H1 (cell line): Measurements from ENCODE around the gene IL17A. TPM values are rescaled to one million over a fixed set of nuclear protein-coding genes. Genes with fewer than 3 reads are reported as not detected.

Experiments used
- CTCF ChIA-PET: fragments of 300-600 bp; sonication (Branson Sonifier 250); formaldehyde crosslinking; loops from one replicate; lab custom pipeline; 2021; ENCODE audit not compliant: partially characterized antibody; lab: Charles Lee
- POLR2A ChIA-PET: fragments of 300-600 bp; sonication (Branson Sonifier 250); formaldehyde crosslinking; loops from one replicate; lab custom pipeline; 2021; ENCODE audit warnings: inconsistent platforms; ENCODE audit not compliant: partially characterized antibody; lab: Charles Lee
- DNase-seq, 2 experiments: peaks; one replicate each; pipeline versions ENCODE4 v3.0.0 to v3.0.0-alpha.2; 2010 to 2022; ENCODE audit warnings: low spot score in 2 of 2, low read depth in 1 of 2, mixed read lengths in 1 of 2
- FAIRE-seq: peaks from 2 replicates; lab custom pipeline; 2011; peaks lifted over from hg19 to GRCh38; lab: Jason Lieb, UNC
- H2AFZ ChIP-seq: 2 replicates; pipeline ENCODE4 v1.8.1; 2012; ENCODE audit warnings: low read length, inconsistent platforms
- H2AK5ac ChIP-seq: 2 replicates; pipeline ENCODE4 v1.6.1; 2013; ENCODE audit warnings: low read depth, low read length
- H2BK120ac ChIP-seq: replicated peaks from 2 replicates; pipeline ENCODE3; 2013; ENCODE audit warnings: low read depth, low read length, inconsistent platforms
- H2BK12ac ChIP-seq: 2 replicates; pipeline ENCODE4 v1.6.1; 2013; ENCODE audit warnings: low read depth, low read length
- H2BK15ac ChIP-seq: 2 replicates; pipeline ENCODE4 v1.6.1; 2013; ENCODE audit warnings: low read length
- H2BK20ac ChIP-seq: 2 replicates; pipeline ENCODE4 v1.6.1; 2013; ENCODE audit warnings: low read length
- H2BK5ac ChIP-seq: 2 replicates; pipeline ENCODE4 v1.6.1; 2013; ENCODE audit warnings: low read depth, low read length
- H3K14ac ChIP-seq: 2 replicates; pipeline ENCODE4 v1.6.1; 2013; ENCODE audit warnings: inconsistent platforms; ENCODE audit not compliant: insufficient read length
- H3K18ac ChIP-seq: 2 replicates; pipeline ENCODE4 v1.6.1; 2013; ENCODE audit warnings: low read length; ENCODE audit errors: extremely low read depth
- H3K23ac ChIP-seq: 2 replicates; pipeline ENCODE4 v1.6.1; 2013; ENCODE audit warnings: inconsistent platforms; ENCODE audit not compliant: insufficient read length
- H3K23me2 ChIP-seq: 2 replicates; pipeline ENCODE4 v1.6.1; 2013; ENCODE audit warnings: low read depth, low read length
- H3K27ac ChIP-seq: 2 replicates; pipeline ENCODE4 v1.6.1; 2011; ENCODE audit warnings: low read depth, low read length, inconsistent platforms
- H3K27me3 ChIP-seq, 4 experiments: replicated peaks in 1 of 4; 1 replicate in 1 of 4; 2 replicates in 3 of 4; pipeline versions ENCODE4 v1.6.1 to v1.8.1; 2011 to 2013; ENCODE audit warnings: low read length in 3 of 4, mild to moderate bottlenecking in 3 of 4, inconsistent platforms in 2 of 4, mixed read lengths in 2 of 4, moderate library complexity in 1 of 4; ENCODE audit not compliant: control insufficient read depth in 3 of 4, insufficient read depth in 3 of 4; ENCODE audit errors: extremely low read depth in 1 of 4
- H3K36me3 ChIP-seq, 4 experiments: 2 replicates each; pipeline versions ENCODE4 v1.6.1 to v1.8.1; 2011 to 2013; ENCODE audit warnings: mild to moderate bottlenecking in 4 of 4, low read length in 3 of 4, moderate library complexity in 2 of 4, control low read depth in 1 of 4, inconsistent platforms in 1 of 4; ENCODE audit not compliant: insufficient read depth in 4 of 4, control insufficient read depth in 2 of 4
- H3K4ac ChIP-seq: replicated peaks from 2 replicates; pipeline ENCODE3; 2013; ENCODE audit warnings: low read length, low read depth, mixed read lengths, inconsistent platforms; ENCODE audit not compliant: insufficient read length
- H3K4me1 ChIP-seq, 4 experiments: replicated peaks in 1 of 4; 1 replicate in 1 of 4; 2 replicates in 3 of 4; pipeline versions ENCODE4 v1.6.1 to v1.8.1; 2011 to 2013; ENCODE audit warnings: low read length in 3 of 4, inconsistent platforms in 2 of 4, mixed read lengths in 1 of 4; ENCODE audit not compliant: insufficient read depth in 4 of 4, control insufficient read depth in 3 of 4
- H3K4me2 ChIP-seq, 2 experiments: 2 replicates each; pipeline versions ENCODE4 v1.6.1 to v1.8.1; 2011 to 2013; ENCODE audit warnings: low read depth in 2 of 2, low read length in 2 of 2, control low read depth in 1 of 2, inconsistent platforms in 1 of 2, mild to moderate bottlenecking in 1 of 2; ENCODE audit not compliant: insufficient read depth in 1 of 2
- H3K4me3 ChIP-seq, 4 experiments: fragments of 200-600, 300-600 bp in 1 of 4; sonication (generic), shearing (Covaris generic), sonication (Bioruptor Twin) in 1 of 4; 2 replicates each; pipeline versions ENCODE4 v1.5.1 to v1.8.1; 2011 to 2016; ENCODE audit warnings: low read length in 4 of 4, low read depth in 3 of 4, control low read depth in 2 of 4, inconsistent platforms in 2 of 4, mild to moderate bottlenecking in 2 of 4, mixed read lengths in 1 of 4, moderate library complexity in 1 of 4; ENCODE audit not compliant: insufficient read depth in 2 of 4; ENCODE audit errors: extremely low read depth in 1 of 4
- H3K56ac ChIP-seq: replicated peaks from 2 replicates; pipeline ENCODE3; 2013; ENCODE audit warnings: low read depth, mild to moderate bottlenecking, mixed read lengths, low read length, inconsistent platforms; ENCODE audit not compliant: insufficient read length
- H3K79me1 ChIP-seq: 2 replicates; pipeline ENCODE4 v1.6.1; 2013; ENCODE audit warnings: low read depth, low read length, control low read depth
- H3K79me2 ChIP-seq, 2 experiments: 2 replicates each; pipeline versions ENCODE4 v1.6.1 to v1.8.1; 2012 to 2013; ENCODE audit warnings: low read length in 2 of 2, mild to moderate bottlenecking in 2 of 2, inconsistent platforms in 1 of 2; ENCODE audit not compliant: insufficient read depth in 2 of 2, control insufficient read depth in 1 of 2
- H3K9ac ChIP-seq, 4 experiments: replicated peaks in 1 of 4; 1 replicate in 1 of 4; 2 replicates in 3 of 4; pipeline versions ENCODE4 v1.6.1 to v1.8.1; 2011 to 2013; ENCODE audit warnings: low read depth in 3 of 4, low read length in 3 of 4, control low read depth in 2 of 4, mild to moderate bottlenecking in 2 of 4, moderate library complexity in 2 of 4, inconsistent platforms in 1 of 4; ENCODE audit errors: extremely low read depth in 1 of 4
- H3K9me3 ChIP-seq, 2 experiments: 2 replicates each; pipeline versions ENCODE4 v1.6.1 to v1.8.1; 2012 to 2013; ENCODE audit warnings: mild to moderate bottlenecking in 2 of 2, moderate library complexity in 2 of 2, control low read depth in 1 of 2, inconsistent platforms in 1 of 2, low read depth in 1 of 2, low read length in 1 of 2, mixed read lengths in 1 of 2; ENCODE audit not compliant: insufficient read depth in 2 of 2
- H4K20me1 ChIP-seq, 2 experiments: replicated peaks in 1 of 2; 2 replicates each; pipeline versions ENCODE3 to v1.8.1; 2011 to 2013; ENCODE audit warnings: inconsistent platforms in 2 of 2, low read length in 2 of 2, mild to moderate bottlenecking in 1 of 2; ENCODE audit not compliant: insufficient read depth in 2 of 2, control insufficient read depth in 1 of 2
- H4K5ac ChIP-seq: 2 replicates; pipeline ENCODE4 v1.6.1; 2013; ENCODE audit warnings: low read length, low read depth, mixed read lengths, inconsistent platforms; ENCODE audit not compliant: insufficient read length
- H4K8ac ChIP-seq: 2 replicates; pipeline ENCODE4 v1.8.0; 2013; ENCODE audit warnings: mild to moderate bottlenecking, moderate library complexity, low read length, inconsistent platforms; ENCODE audit not compliant: insufficient read depth; ENCODE audit errors: extremely low read depth
- H4K91ac ChIP-seq: replicated peaks from 2 replicates; pipeline ENCODE3; 2013; ENCODE audit warnings: low read length, mixed read lengths, inconsistent platforms; ENCODE audit not compliant: insufficient read length
- ASH2L ChIP-seq: fragments of 200-600, 300-600 bp; sonication (generic); IDR thresholded peaks from one replicate; pipeline ENCODE4 v1.7.1; 2017; ENCODE audit warnings: low read length
- EGR1 ChIP-seq: IDR thresholded peaks from 2 replicates; pipeline ENCODE4 v1.6.1; 2011; ENCODE audit warnings: low read depth, low read length, borderline replicate concordance
- GABPA ChIP-seq: IDR thresholded peaks from 2 replicates; pipeline ENCODE4 v1.6.1; 2011; ENCODE audit warnings: mild to moderate bottlenecking, low read length, moderate library complexity, borderline replicate concordance; ENCODE audit not compliant: insufficient read depth
- KDM5A ChIP-seq: fragments of 200-600 bp; IDR thresholded peaks from 2 replicates; pipeline ENCODE4 v1.7.1; 2012; ENCODE audit warnings: mild to moderate bottlenecking, low read length, inconsistent platforms, mixed read lengths
- NRF1 ChIP-seq: IDR thresholded peaks from 2 replicates; pipeline ENCODE4 v1.6.1; 2011; ENCODE audit warnings: mild to moderate bottlenecking, low read depth, low read length, improper control_type of control experiment
- RBBP5 ChIP-seq: IDR thresholded peaks from 2 replicates; pipeline ENCODE4 v1.7.1; 2012; ENCODE audit warnings: low read depth, mild to moderate bottlenecking, inconsistent platforms, low read length, moderate library complexity, borderline replicate concordance
- SP1 ChIP-seq: IDR thresholded peaks from 2 replicates; pipeline ENCODE4 v1.6.1; 2011; ENCODE audit warnings: low read depth, low read length
- TEAD4 ChIP-seq: IDR thresholded peaks from 2 replicates; pipeline ENCODE4 v1.6.1; 2012; ENCODE audit warnings: low read depth, low read length, inconsistent platforms, mixed read lengths
- ZNF274 ChIP-seq: IDR thresholded peaks from 2 replicates; pipeline ENCODE4 v1.7.0; 2012; ENCODE audit warnings: low read length, borderline replicate concordance; ENCODE audit errors: extremely low read depth
- WGBS, 2 experiments: shearing (Covaris generic) in 1 of 2; methylation state at CpG; one replicate each; pipeline versions ENCODE4 v1.1.6 to v1.1.7; 2013 to 2015; ENCODE audit warnings: low lambda C conversion rate in 2 of 2, mixed read lengths in 2 of 2, inconsistent platforms in 1 of 2, low coverage in 1 of 2, missing lambda C conversion rate in 1 of 2; ENCODE audit not compliant: insufficient replicate concordance in 2 of 2, insufficient coverage in 1 of 2, insufficient read length in 1 of 2; ENCODE audit errors: extremely low coverage in 1 of 2, missing lambda C conversion rate in 1 of 2; 5-methylcytosine and 5-hydroxymethylcytosine counted together
- polyA plus RNA-seq, 7 experiments: library from polyadenylated mRNA; depleted of rRNA in 3 of 7; stranded (reverse) in 5 of 7; unstranded in 2 of 7; fragments of >200 nt in 5 of 7; fragments of 200-250 nt in 2 of 7; gene quantifications; 1 replicate in 5 of 7; 2 replicates in 1 of 7; 4 replicates in 1 of 7; pipeline versions ENCODE4 v1.2.1 to v1.2.3, GENCODE V29; 2011 to 2013; ENCODE audit warnings: missing spikeins in 2 of 7, mixed read lengths in 2 of 7
- total RNA-seq: library from RNA; stranded (reverse); fragmentation: NEBNext Ultra II Directional; extraction: Animal tissue kit (Norgen Biotek cat#: 25700); gene quantifications from 2 replicates; pipeline ENCODE4 v1.2.1, GENCODE V29; 2021

IL17A gene
- total and polyA plus RNA-seq, 2 of the 8 experiments (the other 6 are each of a cell fraction or from before 2014, with no cell fraction given): not detected

DNA sequence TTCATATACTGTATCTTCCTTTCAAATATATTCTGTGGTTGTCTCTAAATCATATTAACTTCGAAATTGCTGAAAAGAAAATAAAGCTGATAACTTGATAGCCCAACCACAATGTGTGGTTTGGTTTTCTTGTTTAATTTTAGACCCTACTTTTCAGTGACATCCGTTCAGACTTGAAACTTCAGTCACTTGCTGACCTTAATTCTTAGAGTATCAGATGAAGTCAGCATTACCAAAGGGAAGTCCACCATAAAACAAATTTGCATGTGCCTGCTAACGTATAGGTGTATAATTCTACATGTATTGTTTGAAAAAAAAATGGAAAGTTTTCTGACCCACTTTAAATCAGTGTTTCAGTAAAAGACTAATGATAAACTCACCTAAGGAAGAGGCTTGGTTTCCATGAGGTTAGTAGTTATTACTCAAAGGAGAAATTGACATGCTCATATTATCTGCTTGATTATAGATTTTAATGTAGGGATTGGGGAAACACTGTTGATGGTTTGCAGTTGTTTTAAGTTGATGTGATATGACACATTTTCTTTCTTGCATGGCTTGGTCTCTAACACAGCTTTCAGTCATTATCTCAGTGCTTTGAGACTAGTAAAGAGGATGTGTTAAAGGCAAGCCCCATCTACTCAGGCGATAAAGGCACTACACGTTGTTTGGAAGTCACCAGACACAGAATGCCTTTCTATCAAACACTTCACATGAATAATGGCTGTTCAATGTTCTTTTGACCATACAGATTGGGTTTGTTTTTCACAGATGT, 5.2 kb upstream of the IL17A start:
- Histone ChIP-seq H4K91ac (no peak overlapping the region), H3K23ac (no peak overlapping the region), H3K4ac (no peak overlapping the region), H3K4me2 (no peak overlapping the region), H3K79me2 (no peaks in the 10 kb centered on the region), H4K5ac (no peak overlapping the region), H3K23me2 (no peaks in the 10 kb centered on the region), H3K9me3 (no peaks in the 10 kb centered on the region), H3K79me1 (no peaks in the 10 kb centered on the region), H3K18ac (no peak overlapping the region), H3K27me3 (no peaks in the 10 kb centered on the region), H3K27ac (no peak overlapping the region), H3K14ac (no peak overlapping the region), H2BK15ac (no peak overlapping the region), H2AFZ (no peak overlapping the region), H2AK5ac (no peak overlapping the region), H3K36me3 (no peaks in the 10 kb centered on the region), H3K9ac (no peak overlapping the region), H3K4me1 (no peaks in the 10 kb centered on the region), H4K8ac (no peak overlapping the region), H2BK12ac (no peak overlapping the region), H2BK5ac (no peak overlapping the region), H3K4me3 (no peak overlapping the region), H4K20me1 (no peaks in the 10 kb centered on the region), H3K56ac (no peak overlapping the region), H2BK20ac (no peak overlapping the region), H2BK120ac (no peak overlapping the region)
- no peak for FAIRE-seq
- ChIA-PET CTCF (interaction anchor here (0.7 to 1.3 kb wide), 3 partner anchors 8 to 82 kb away, joined by 3 read pairs; no protein-coding TSS in a partner anchor), POLR2A (interaction anchor here (1.0 kb wide), 1 partner anchor 27 kb away, joined by 3 read pairs; no protein-coding TSS in a partner anchor)
- DNase-seq: no peak
- 93% methylated on average over 5 of the region's 5 CpGs; no CpG with 5 or more reads in 1 of the 2 experiments for WGBS, 2 experiments
- TF ChIP-seq EGR1 (no peak), NRF1 (no peak), ASH2L (no peak), RBBP5 (no peak), ZNF274 (no peak), TEAD4 (no peak), KDM5A (no peak), GABPA (no peak), SP1 (no peak)
